Panc1 (cell line): ENCODE measurements around the gene TCP10L.

Experiments
- POLR2AphosphoS5 ChIP-seq: IDR thresholded peaks from 2 replicates; pipeline ENCODE4 v1.6.1; 2012; ENCODE audit warnings: mild to moderate bottlenecking, low read depth, low read length, moderate library complexity
- TCF7L2 ChIP-seq: IDR thresholded peaks from 2 replicates; pipeline ENCODE4 v1.6.1; 2011; ENCODE audit warnings: mild to moderate bottlenecking, low read depth, low read length, inconsistent platforms
- TF ChIP-seq, protein P1 (sequence below): fragments of 450-650 bp; IDR thresholded peaks from 2 replicates; pipeline ENCODE4 v1.5.1; 2017; ENCODE audit warnings: mild to moderate bottlenecking
- TF ChIP-seq, protein P2 (sequence below), 2 experiments: IDR thresholded peaks; 2 replicates each; pipeline ENCODE4 v1.6.1; 2011 to 2012; ENCODE audit warnings: low read depth in 2 of 2, control low read depth in 1 of 2, low read length in 1 of 2, mild to moderate bottlenecking in 1 of 2, moderate library complexity in 1 of 2; ENCODE audit not compliant: insufficient read depth in 1 of 2

DNA sequence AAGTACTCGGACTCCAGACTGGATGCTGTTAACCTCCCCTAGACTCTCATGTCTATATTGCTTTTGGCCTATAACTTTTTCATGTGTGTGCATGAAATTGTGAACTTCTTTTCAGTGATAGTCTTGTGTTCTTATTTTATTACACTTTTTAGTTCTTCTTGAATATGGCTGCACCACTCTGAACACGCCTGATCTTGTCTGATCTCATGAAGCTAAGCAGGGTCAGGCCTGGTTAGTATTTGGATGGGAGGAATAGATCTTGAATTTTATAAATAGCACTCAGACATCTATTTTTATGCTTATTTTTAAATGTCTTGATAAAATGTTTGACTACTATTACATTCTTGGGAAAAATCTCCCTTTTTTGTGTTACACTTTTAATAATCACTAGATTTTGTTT is 22.4 kb downstream of the TCP10L start:
- TF ChIP-seq, protein P1, sequence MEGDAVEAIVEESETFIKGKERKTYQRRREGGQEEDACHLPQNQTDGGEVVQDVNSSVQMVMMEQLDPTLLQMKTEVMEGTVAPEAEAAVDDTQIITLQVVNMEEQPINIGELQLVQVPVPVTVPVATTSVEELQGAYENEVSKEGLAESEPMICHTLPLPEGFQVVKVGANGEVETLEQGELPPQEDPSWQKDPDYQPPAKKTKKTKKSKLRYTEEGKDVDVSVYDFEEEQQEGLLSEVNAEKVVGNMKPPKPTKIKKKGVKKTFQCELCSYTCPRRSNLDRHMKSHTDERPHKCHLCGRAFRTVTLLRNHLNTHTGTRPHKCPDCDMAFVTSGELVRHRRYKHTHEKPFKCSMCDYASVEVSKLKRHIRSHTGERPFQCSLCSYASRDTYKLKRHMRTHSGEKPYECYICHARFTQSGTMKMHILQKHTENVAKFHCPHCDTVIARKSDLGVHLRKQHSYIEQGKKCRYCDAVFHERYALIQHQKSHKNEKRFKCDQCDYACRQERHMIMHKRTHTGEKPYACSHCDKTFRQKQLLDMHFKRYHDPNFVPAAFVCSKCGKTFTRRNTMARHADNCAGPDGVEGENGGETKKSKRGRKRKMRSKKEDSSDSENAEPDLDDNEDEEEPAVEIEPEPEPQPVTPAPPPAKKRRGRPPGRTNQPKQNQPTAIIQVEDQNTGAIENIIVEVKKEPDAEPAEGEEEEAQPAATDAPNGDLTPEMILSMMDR: no peak
- TF ChIP-seq, protein P2, sequence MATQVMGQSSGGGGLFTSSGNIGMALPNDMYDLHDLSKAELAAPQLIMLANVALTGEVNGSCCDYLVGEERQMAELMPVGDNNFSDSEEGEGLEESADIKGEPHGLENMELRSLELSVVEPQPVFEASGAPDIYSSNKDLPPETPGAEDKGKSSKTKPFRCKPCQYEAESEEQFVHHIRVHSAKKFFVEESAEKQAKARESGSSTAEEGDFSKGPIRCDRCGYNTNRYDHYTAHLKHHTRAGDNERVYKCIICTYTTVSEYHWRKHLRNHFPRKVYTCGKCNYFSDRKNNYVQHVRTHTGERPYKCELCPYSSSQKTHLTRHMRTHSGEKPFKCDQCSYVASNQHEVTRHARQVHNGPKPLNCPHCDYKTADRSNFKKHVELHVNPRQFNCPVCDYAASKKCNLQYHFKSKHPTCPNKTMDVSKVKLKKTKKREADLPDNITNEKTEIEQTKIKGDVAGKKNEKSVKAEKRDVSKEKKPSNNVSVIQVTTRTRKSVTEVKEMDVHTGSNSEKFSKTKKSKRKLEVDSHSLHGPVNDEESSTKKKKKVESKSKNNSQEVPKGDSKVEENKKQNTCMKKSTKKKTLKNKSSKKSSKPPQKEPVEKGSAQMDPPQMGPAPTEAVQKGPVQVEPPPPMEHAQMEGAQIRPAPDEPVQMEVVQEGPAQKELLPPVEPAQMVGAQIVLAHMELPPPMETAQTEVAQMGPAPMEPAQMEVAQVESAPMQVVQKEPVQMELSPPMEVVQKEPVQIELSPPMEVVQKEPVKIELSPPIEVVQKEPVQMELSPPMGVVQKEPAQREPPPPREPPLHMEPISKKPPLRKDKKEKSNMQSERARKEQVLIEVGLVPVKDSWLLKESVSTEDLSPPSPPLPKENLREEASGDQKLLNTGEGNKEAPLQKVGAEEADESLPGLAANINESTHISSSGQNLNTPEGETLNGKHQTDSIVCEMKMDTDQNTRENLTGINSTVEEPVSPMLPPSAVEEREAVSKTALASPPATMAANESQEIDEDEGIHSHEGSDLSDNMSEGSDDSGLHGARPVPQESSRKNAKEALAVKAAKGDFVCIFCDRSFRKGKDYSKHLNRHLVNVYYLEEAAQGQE (IDR thresholded peaks at IDR 0.05; ENCODE audit: insufficient read depth in 1 of 2, low read depth in 2 of 2, low read length in 1 of 2): no peak
- TF ChIP-seq POLR2AphosphoS5: no peak
- TF ChIP-seq TCF7L2: no peak
